Mesodermal cell (in vitro differentiated cells): ENCODE data around the gene IL36G. TPM values are rescaled to one million over a fixed set of nuclear protein-coding genes. Genes with fewer than 3 reads are reported as not detected.
"Not testable (repeated sequence)": the region's sequence is repeated elsewhere in the genome, so short reads cannot be mapped to it uniquely, and the experiment has no call there.

Experiments used
- H3K27ac ChIP-seq: 2 replicates; pipeline ENCODE4 v1.7.0; 2013; ENCODE audit warnings: mild to moderate bottlenecking, low read depth, low read length, moderate library complexity; ENCODE audit not compliant: severe bottlenecking
- H3K36me3 ChIP-seq: 2 replicates; pipeline ENCODE4 v1.7.1; 2013; ENCODE audit warnings: mild to moderate bottlenecking, low read length, moderate library complexity; ENCODE audit not compliant: control insufficient read depth, insufficient read depth
- H3K4me1 ChIP-seq: one replicate; pipeline ENCODE4 v1.7.1; 2013; ENCODE audit warnings: mild to moderate bottlenecking, low read length; ENCODE audit not compliant: insufficient read depth, control insufficient read depth, poor library complexity, severe bottlenecking
- H3K4me3 ChIP-seq: 2 replicates; pipeline ENCODE4 v1.7.0; 2013; ENCODE audit warnings: low read length, control low read depth, mild to moderate bottlenecking; ENCODE audit not compliant: insufficient read depth, poor library complexity, severe bottlenecking; ENCODE audit errors: extremely low read depth
- H3K9me3 ChIP-seq: 2 replicates; pipeline ENCODE4 v1.7.1; 2013; ENCODE audit warnings: mild to moderate bottlenecking, low read length, moderate library complexity; ENCODE audit not compliant: control insufficient read depth
- WGBS, 2 experiments: methylation state at CpG; one replicate each; pipeline ENCODE4 v1.1.5; 2013; ENCODE audit warnings: missing lambda C conversion rate in 2 of 2; ENCODE audit not compliant: insufficient coverage in 2 of 2; 5-methylcytosine and 5-hydroxymethylcytosine counted together
- polyA plus RNA-seq, 2 experiments: library from polyadenylated mRNA; stranded (reverse); fragments of 50-300 nt; gene quantifications; one replicate each; pipeline ENCODE4 v1.2.3, GENCODE V29; 2013

The IL36G gene
- polyA plus RNA-seq (2013, experiment 1 of 2) = not detected
- not detected for polyA plus RNA-seq (2013, experiment 2 of 2)

DNA sequence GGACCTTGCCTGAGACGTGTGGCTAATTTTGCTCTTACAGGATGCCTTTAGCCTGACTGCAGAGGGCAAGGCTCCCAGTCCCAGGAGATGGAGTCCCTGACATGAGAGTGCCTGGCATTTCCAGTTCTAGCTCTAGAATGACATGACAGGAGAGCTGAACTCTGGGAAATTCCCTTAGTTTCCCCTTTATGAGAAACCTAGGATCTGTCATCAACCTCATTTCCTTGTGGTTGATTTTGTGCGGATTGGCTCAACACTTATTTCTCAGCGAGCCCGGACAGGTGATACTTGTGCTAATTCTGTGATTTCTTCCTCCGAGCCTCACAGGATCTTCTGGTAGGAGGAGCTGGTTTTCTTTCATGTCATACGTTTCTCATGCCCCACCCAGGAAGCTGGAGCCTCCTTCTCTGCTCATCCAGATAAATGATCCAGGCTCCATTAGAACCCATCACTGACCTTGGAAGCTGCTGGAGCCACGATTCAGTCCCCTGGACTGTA lies at the start of gene IL36G:
Gene IL36G (plus strand): TSS at position 448 of the 498 bp plus-strand sequence. CDS start 633 bp downstream, outside the sequence.
- Histone ChIP-seq H3K9me3 (no peaks in the 10 kb centered on the region), H3K4me1 (no peaks in the 10 kb centered on the region), H3K36me3 (no peaks in the 10 kb centered on the region), H3K27ac (no peak within 1 kb of the TSS), H3K4me3 (no peak within 1 kb of the TSS)
- WGBS, 2 experiments = 83 to 96% methylated on average over 5 to 7 of the region's 7 CpGs

GRCh38 chr2:112933261-112933660 lies 44.5 kb upstream of the IL36G start:
- no peaks in the 10 kb centered on the region for H3K9me3 ChIP-seq
- H3K36me3 ChIP-seq = no peaks in the 10 kb centered on the region
- H3K27ac ChIP-seq = no peak overlapping the region
- H3K4me3 ChIP-seq = no peak overlapping the region
- no peaks in the 10 kb centered on the region for H3K4me1 ChIP-seq
- 91 to 92% methylated on average over 10 of the region's 12 CpGs for WGBS, 2 experiments

GRCh38 chr2:112934117-112934516 lies 43.7 kb upstream of the IL36G start:
- not testable (repeated sequence) for H3K9me3 ChIP-seq, H3K4me1 ChIP-seq, H3K36me3 ChIP-seq, H3K4me3 ChIP-seq, H3K27ac ChIP-seq
- no CpG with 5 or more reads among the region's 2 CpGs for WGBS, 2 experiments

- no peak overlapping the region for H3K27ac ChIP-seq
- 100% methylated on average over 1 of the region's 2 CpGs; no CpG with 5 or more reads in 1 of the 2 experiments for WGBS, 2 experiments
- no peaks in the 10 kb centered on the region for H3K36me3 ChIP-seq
- H3K9me3 ChIP-seq = no peaks in the 10 kb centered on the region
- no peaks in the 10 kb centered on the region for H3K4me1 ChIP-seq
- no peak overlapping the region for H3K4me3 ChIP-seq
These were observed 40.9 kb upstream of the IL36G start for GRCh38 chr2:112936927-112937232.

GRCh38 chr2:112938904-112939303 lies 38.9 kb upstream of the IL36G start:
- 94 to 95% methylated on average over 5 of the region's 5 CpGs for WGBS, 2 experiments
- H3K9me3 ChIP-seq = no peaks in the 10 kb centered on the region
- H3K4me1 ChIP-seq = no peaks in the 10 kb centered on the region
- H3K4me3 ChIP-seq = no peak overlapping the region
- no peak overlapping the region for H3K27ac ChIP-seq
- H3K36me3 ChIP-seq = no peaks in the 10 kb centered on the region

GRCh38 chr2:112939425-112939824 lies 38.4 kb upstream of the IL36G start:
- Histone ChIP-seq H3K36me3 (no peaks in the 10 kb centered on the region), H3K4me3 (no peak overlapping the region), H3K4me1 (no peaks in the 10 kb centered on the region), H3K9me3 (no peaks in the 10 kb centered on the region), H3K27ac (no peak overlapping the region)
- WGBS, 2 experiments = 87 to 91% methylated on average over 5 of the region's 5 CpGs

DNA sequence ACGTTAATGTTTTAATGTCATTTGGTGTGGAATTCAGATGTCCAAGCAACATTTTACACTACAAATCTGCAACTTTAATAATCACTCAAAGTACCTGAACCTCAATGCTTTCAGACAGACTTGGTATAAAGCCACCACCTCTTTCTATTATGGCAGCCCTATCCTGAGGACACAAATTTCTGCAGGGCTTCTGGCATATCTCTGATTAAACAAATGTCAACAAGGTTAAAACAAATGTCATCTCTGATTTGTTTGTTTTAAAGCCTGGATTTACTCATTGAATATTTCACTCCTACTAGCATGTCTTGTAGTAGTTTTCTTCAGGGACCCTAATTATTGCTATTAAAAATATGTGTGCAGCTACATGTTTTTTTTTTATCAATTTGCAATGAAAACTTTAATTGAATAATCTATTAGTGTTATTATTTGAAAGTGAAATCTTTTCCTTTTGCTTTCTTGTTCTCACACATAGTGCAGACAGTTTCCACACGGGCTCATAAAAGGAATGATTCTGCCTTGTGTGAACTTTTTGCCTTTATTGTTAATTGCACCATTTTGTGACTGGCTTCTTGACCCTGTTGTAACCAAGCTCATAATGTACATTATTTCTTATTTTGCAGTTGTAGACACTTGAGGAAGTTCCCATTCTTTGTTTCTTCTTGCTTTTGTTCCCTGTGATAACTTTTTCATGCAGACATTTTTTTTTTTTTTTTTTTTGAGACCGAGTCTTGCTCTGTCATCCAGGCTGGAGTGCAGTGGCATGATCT lies 36.8 kb upstream of the IL36G start:
- H3K9me3 ChIP-seq = peaks cover 7% of the 10 kb centered on the region
- H3K36me3 ChIP-seq = no peaks in the 10 kb centered on the region
- no CpG with 5 or more reads among the region's 3 CpGs for WGBS, 2 experiments
- H3K27ac ChIP-seq = no peak overlapping the region
- no peak overlapping the region for H3K4me3 ChIP-seq
- no peaks in the 10 kb centered on the region for H3K4me1 ChIP-seq

GRCh38 chr2:112941753-112942653 lies 35.8 kb upstream of the IL36G start:
- Histone ChIP-seq H3K4me3 (no peak overlapping the region), H3K4me1 (no peaks in the 10 kb centered on the region), H3K9me3 (peaks cover 7% of the 10 kb centered on the region), H3K27ac (no peak overlapping the region), H3K36me3 (no peaks in the 10 kb centered on the region)
- WGBS, 2 experiments = 20 to 24% methylated on average over 11 to 12 of the region's 14 CpGs

DNA sequence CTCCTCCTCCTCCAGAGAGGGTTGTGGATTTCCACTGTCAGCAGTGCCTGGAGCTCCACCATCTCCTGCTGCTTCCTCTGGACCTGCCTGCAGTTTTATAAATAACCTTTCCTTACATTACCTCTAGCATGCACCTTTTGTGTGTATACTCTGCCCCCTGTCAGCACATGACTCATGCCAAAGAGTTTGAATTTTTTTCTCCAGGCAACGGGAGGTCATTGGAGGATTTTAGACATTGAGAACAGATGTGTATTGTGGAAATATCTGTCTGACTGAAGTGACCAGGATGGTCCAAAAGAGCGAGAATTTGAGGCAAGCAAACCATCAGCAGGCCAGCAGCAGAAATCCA lies 35.2 kb upstream of the IL36G start:
- Histone ChIP-seq H3K27ac (no peak overlapping the region), H3K36me3 (no peaks in the 10 kb centered on the region), H3K9me3 (peaks cover 11% of the 10 kb centered on the region), H3K4me3 (no peak overlapping the region), H3K4me1 (no peaks in the 10 kb centered on the region)
- 70 to 86% methylated on average over 2 of the region's 2 CpGs for WGBS, 2 experiments

GRCh38 chr2:112944971-112945370 lies 32.8 kb upstream of the IL36G start:
- Histone ChIP-seq H3K4me3 (no peak overlapping the region), H3K4me1 (no peaks in the 10 kb centered on the region), H3K9me3 (peaks cover 14% of the 10 kb centered on the region), H3K36me3 (no peaks in the 10 kb centered on the region), H3K27ac (no peak overlapping the region)
- WGBS, 2 experiments = 80% methylated on average over 1 of the region's 1 CpG; no CpG with 5 or more reads in 1 of the 2 experiments
